ENCODE results near the gene SHLD1.

The SHLD1 gene

DNA sequence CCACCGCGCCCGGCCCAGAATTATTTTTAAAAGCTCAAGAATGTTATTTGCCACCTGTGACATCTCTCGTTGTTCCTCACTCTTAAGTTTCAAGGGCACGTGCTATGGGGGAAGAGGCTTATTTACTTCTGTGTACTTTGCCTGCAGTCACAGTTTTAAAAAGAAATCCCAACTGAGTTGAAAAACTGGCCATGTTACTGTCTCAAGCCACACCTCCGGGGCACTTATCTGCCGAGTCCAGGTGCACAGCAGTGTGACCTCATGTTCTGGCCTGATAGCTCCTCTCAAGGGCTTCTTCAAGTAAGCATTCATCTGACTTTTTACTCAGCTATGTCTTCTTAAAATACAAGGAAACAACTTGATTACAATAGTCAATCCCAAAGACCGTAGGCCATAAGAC, 34.5 kb downstream of the SHLD1 start:
- Histone ChIP-seq H3K9ac (ENCODE audit: insufficient read length, low read depth) (no peak overlapping the region), H3K27me3 (ENCODE audit: insufficient read depth, insufficient read length) (no peaks in the 10 kb centered on the region), H3K36me3 (ENCODE audit: insufficient read depth, insufficient read length, low read length) (no peaks in the 10 kb centered on the region), H3K4me3 (ENCODE audit: insufficient read length, low read depth) (no peak overlapping the region), H3K4me1 (ENCODE audit: insufficient read depth, insufficient read length) (no peaks in the 10 kb centered on the region), H3K9me3 (ENCODE audit: insufficient read depth, low read length) (no peaks in the 10 kb centered on the region)
- DNase-seq (ENCODE audit: low read depth, low spot score) = no peak
- TF ChIP-seq SUZ12 (IDR thresholded peaks at IDR 0.05; ENCODE audit: extremely low read depth, insufficient read depth, insufficient read length) (no peak), ZNF274 (IDR thresholded peaks at IDR 0.05; ENCODE audit: low read depth, low read length) (no peak), YY1 (IDR thresholded peaks at IDR 0.05; ENCODE audit: insufficient read depth, insufficient read length) (no peak)

DNA sequence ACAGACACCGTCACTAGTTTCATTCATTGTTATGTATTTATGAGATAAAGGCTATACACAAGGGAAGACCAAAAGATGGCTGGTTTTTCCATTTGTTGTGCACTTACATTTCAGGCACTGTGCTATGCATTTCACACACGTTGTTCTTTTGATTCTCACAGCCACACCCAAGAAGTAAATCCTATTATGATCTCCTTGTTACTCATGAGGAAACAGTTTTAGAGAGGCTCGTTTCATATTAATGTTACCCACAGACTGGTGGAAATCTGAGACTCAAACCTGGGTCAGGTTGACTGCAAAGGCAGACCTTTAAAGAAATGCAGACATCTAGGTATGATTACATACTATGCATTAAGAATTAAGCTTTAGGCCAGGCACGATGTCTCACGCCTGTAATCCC, 34.9 kb downstream of the SHLD1 start:
- no peak for DNase-seq (ENCODE audit: low read depth, low spot score)
- no peak overlapping the region for H3K9ac ChIP-seq (ENCODE audit: insufficient read length, low read depth)

GRCh38 chr20:5786930-5787795, 37.0 kb downstream of the SHLD1 start:
- H3K9me3 ChIP-seq (ENCODE audit: insufficient read depth, low read length) = no peaks in the 10 kb centered on the region
- H3K4me1 ChIP-seq (ENCODE audit: insufficient read depth, insufficient read length) = no peaks in the 10 kb centered on the region
- H3K4me3 ChIP-seq (ENCODE audit: insufficient read length, low read depth) = no peak overlapping the region
- DNase-seq (ENCODE audit: low read depth, low spot score) = no peak
- H3K27me3 ChIP-seq (ENCODE audit: insufficient read depth, insufficient read length) = no peaks in the 10 kb centered on the region
- TF ChIP-seq SUZ12 (IDR thresholded peaks at IDR 0.05; ENCODE audit: extremely low read depth, insufficient read depth, insufficient read length) = no peak
- TF ChIP-seq YY1 (IDR thresholded peaks at IDR 0.05; ENCODE audit: insufficient read depth, insufficient read length) = no peak
- no peak for TF ChIP-seq ZNF274 (IDR thresholded peaks at IDR 0.05; ENCODE audit: low read depth, low read length)
- H3K9ac ChIP-seq (ENCODE audit: insufficient read length, low read depth) = no peak overlapping the region
- H3K36me3 ChIP-seq (ENCODE audit: insufficient read depth, insufficient read length, low read length) = no peaks in the 10 kb centered on the region

More for the DNA sequence above, 34.9 kb downstream of the SHLD1 start:
- TF ChIP-seq SUZ12 (IDR thresholded peaks at IDR 0.05; ENCODE audit: extremely low read depth, insufficient read depth, insufficient read length) (no peak), ZNF274 (IDR thresholded peaks at IDR 0.05; ENCODE audit: low read depth, low read length) (no peak), YY1 (IDR thresholded peaks at IDR 0.05; ENCODE audit: insufficient read depth, insufficient read length) (no peak)
- Histone ChIP-seq H3K4me1 (ENCODE audit: insufficient read depth, insufficient read length) (no peaks in the 10 kb centered on the region), H3K27me3 (ENCODE audit: insufficient read depth, insufficient read length) (no peaks in the 10 kb centered on the region), H3K36me3 (ENCODE audit: insufficient read depth, insufficient read length, low read length) (no peaks in the 10 kb centered on the region), H3K4me3 (ENCODE audit: insufficient read length, low read depth) (no peak overlapping the region), H3K9me3 (ENCODE audit: insufficient read depth, low read length) (no peaks in the 10 kb centered on the region)

DNA sequence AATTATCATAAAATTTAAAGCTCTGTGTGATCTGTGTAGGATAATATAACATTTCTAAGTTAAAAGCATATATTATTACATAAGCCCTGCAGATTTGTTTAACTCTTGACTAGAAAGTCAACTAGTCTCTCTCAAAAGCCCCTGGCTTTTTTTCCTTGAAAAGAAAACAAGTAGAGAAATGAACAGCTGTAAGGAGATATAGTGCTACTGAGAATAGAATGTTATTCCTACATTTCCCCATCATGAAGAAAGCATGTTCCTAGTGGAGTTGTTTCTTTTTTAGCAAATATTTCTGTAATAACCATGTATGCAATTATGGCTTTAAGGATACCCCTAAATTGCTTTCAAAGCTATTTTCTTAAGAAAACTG, 37.6 kb downstream of the SHLD1 start:
- Histone ChIP-seq H3K36me3 (ENCODE audit: insufficient read depth, insufficient read length, low read length) (no peaks in the 10 kb centered on the region), H3K27me3 (ENCODE audit: insufficient read depth, insufficient read length) (no peaks in the 10 kb centered on the region), H3K9ac (ENCODE audit: insufficient read length, low read depth) (no peak overlapping the region), H3K9me3 (ENCODE audit: insufficient read depth, low read length) (no peaks in the 10 kb centered on the region), H3K4me3 (ENCODE audit: insufficient read length, low read depth) (no peak overlapping the region), H3K4me1 (ENCODE audit: insufficient read depth, insufficient read length) (no peaks in the 10 kb centered on the region)
- no peak for DNase-seq (ENCODE audit: low read depth, low spot score)
- no peak for TF ChIP-seq SUZ12 (IDR thresholded peaks at IDR 0.05; ENCODE audit: extremely low read depth, insufficient read depth, insufficient read length)
- TF ChIP-seq YY1 (IDR thresholded peaks at IDR 0.05; ENCODE audit: insufficient read depth, insufficient read length) = no peak
- TF ChIP-seq ZNF274 (IDR thresholded peaks at IDR 0.05; ENCODE audit: low read depth, low read length) = no peak

DNA sequence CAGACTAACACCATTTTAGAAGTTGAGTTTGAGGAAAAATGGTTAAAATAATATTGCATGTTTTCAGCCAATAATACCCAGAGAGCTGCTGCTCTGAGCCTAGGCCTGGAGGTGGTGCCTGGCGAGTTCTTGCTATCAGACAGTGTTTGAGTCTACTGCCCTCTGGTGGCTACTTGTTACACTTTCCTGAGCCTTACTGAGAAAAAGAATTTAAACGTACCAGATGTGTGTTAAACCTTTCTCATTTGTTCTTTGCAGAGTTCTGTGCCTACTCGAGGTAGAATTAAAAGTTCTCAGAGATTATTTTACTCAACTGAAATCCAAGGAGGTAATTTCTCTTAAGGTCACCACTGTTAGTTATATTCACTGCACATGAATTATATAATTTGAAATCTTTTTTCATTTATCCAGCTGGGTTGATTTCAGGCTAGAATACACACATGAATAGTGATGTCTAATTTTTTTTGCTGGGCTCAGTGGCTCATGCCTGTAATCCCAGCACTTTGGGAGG, 38.2 kb downstream of the SHLD1 start:
- H3K36me3 ChIP-seq (ENCODE audit: insufficient read depth, insufficient read length, low read length) = no peaks in the 10 kb centered on the region
- peak; percentile 90 for DNase-seq (ENCODE audit: low read depth, low spot score)
- no peak for TF ChIP-seq ZNF274 (IDR thresholded peaks at IDR 0.05; ENCODE audit: low read depth, low read length)
- no peak for TF ChIP-seq SUZ12 (IDR thresholded peaks at IDR 0.05; ENCODE audit: extremely low read depth, insufficient read depth, insufficient read length)
- no peak for TF ChIP-seq YY1 (IDR thresholded peaks at IDR 0.05; ENCODE audit: insufficient read depth, insufficient read length)
- no peak overlapping the region for H3K4me3 ChIP-seq (ENCODE audit: insufficient read length, low read depth)
- no peaks in the 10 kb centered on the region for H3K4me1 ChIP-seq (ENCODE audit: insufficient read depth, insufficient read length)
- no peak overlapping the region for H3K9ac ChIP-seq (ENCODE audit: insufficient read length, low read depth)
- H3K9me3 ChIP-seq (ENCODE audit: insufficient read depth, low read length) = no peaks in the 10 kb centered on the region
- H3K27me3 ChIP-seq (ENCODE audit: insufficient read depth, insufficient read length) = no peaks in the 10 kb centered on the region

DNA sequence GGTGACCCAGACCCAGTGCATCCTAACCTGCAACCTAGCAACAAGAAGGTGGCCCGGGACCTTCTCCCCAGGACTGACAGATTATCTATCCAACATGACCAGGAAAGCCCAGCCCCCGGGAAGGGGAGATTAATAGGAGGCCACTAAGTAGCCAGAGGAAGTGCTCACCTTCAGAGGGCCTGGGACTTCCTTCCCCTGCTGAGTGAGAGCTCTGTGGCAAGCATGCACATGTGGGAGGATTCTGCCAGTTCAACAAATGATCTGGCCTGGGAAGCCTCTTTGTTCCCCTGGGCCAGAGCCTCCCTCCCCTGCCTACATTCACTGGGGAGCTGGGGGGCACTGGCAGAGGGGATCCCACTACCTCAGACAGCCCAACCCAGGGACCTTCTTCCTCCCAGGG, 39.6 kb downstream of the SHLD1 start:
- Histone ChIP-seq H3K4me3 (ENCODE audit: insufficient read length, low read depth) (no peak overlapping the region), H3K4me1 (ENCODE audit: insufficient read depth, insufficient read length) (no peaks in the 10 kb centered on the region), H3K27me3 (ENCODE audit: insufficient read depth, insufficient read length) (no peaks in the 10 kb centered on the region), H3K36me3 (ENCODE audit: insufficient read depth, insufficient read length, low read length) (no peaks in the 10 kb centered on the region), H3K9ac (ENCODE audit: insufficient read length, low read depth) (no peak overlapping the region), H3K9me3 (ENCODE audit: insufficient read depth, low read length) (no peaks in the 10 kb centered on the region)
- TF ChIP-seq SUZ12 (IDR thresholded peaks at IDR 0.05; ENCODE audit: extremely low read depth, insufficient read depth, insufficient read length) (no peak), YY1 (IDR thresholded peaks at IDR 0.05; ENCODE audit: insufficient read depth, insufficient read length) (no peak), ZNF274 (IDR thresholded peaks at IDR 0.05; ENCODE audit: low read depth, low read length) (no peak)
- no peak for DNase-seq (ENCODE audit: low read depth, low spot score)

GRCh38 chr20:5793916-5794315, 43.7 kb downstream of the SHLD1 start:
- no peak overlapping the region for H3K9ac ChIP-seq (ENCODE audit: insufficient read length, low read depth)
- no peaks in the 10 kb centered on the region for H3K9me3 ChIP-seq (ENCODE audit: insufficient read depth, low read length)
- no peak for DNase-seq (ENCODE audit: low read depth, low spot score)
- H3K36me3 ChIP-seq (ENCODE audit: insufficient read depth, insufficient read length, low read length) = no peaks in the 10 kb centered on the region
- H3K4me3 ChIP-seq (ENCODE audit: insufficient read length, low read depth) = no peak overlapping the region
- no peaks in the 10 kb centered on the region for H3K4me1 ChIP-seq (ENCODE audit: insufficient read depth, insufficient read length)
- no peaks in the 10 kb centered on the region for H3K27me3 ChIP-seq (ENCODE audit: insufficient read depth, insufficient read length)
- no peak for TF ChIP-seq ZNF274 (IDR thresholded peaks at IDR 0.05; ENCODE audit: low read depth, low read length)
- TF ChIP-seq SUZ12 (IDR thresholded peaks at IDR 0.05; ENCODE audit: extremely low read depth, insufficient read depth, insufficient read length) = no peak
- no peak for TF ChIP-seq YY1 (IDR thresholded peaks at IDR 0.05; ENCODE audit: insufficient read depth, insufficient read length)
